ENCODE data around the gene ITK. TPM values are rescaled to one million over a fixed set of nuclear protein-coding genes. Genes with fewer than 3 reads are reported as not detected.
A peak's percentile ranks its signal among the peaks of the same experiment; 100 is the strongest.

The ITK gene
- total RNA-seq, 1 experiment from 2014 or later = not detected

DNA sequence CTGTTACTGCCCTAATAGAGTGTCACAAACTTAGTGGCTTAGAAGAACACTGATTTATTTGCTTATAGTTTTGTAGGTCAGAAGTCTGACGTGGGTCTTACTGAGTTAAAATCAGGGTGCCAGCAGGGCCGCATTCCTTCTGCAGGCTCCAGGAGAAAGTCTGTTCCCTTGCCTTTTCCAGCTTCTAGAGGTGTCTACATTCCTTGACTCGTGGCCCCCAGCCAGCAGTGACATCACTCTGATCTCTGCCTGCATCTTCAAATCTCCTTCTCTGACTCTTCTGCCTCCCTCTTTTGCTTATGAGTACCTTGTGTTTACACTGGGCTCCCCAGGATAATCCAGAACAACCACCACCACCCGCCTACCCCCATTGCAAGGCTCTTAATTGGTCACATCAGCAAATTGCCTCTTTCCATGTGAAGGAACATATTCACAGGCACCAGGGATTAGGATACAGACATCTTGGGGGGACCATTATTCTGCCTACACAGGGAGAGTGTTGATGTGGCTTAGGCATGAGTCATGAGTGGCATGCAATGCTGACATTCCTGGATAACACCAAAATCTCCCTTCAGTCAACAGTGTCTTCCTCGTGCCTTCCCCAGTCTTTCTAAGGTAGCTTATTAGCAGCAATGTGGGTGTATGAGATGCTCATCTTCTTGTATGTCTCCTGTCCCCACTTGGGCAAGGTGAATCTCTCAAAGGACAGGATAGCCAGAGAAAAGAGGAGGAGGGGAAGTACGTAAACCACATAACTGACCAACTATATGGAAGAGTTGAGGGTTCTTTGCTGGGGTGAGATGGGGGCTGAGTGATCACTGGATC, 109.7 kb downstream of the ITK start:
- peaks cover 40% of the 10 kb centered on the region for H3K4me1 Mint-ChIP-seq (ENCODE audit: low read depth, unreplicated experiment)
- H3K9me3 ChIP-seq = no peaks in the 10 kb centered on the region
- no peaks in the 10 kb centered on the region for H3K36me3 Mint-ChIP-seq (ENCODE audit: insufficient read depth, unreplicated experiment)
- no peak overlapping the region for H3K4me3 ChIP-seq (ENCODE audit: low read depth, low read length)
- no peaks in the 10 kb centered on the region for H3K27me3 ChIP-seq (replicated peaks; ENCODE audit: control insufficient read depth, insufficient read depth, low read length)
- H3K9me3 Mint-ChIP-seq (ENCODE audit: unreplicated experiment) = no peaks in the 10 kb centered on the region
- H3K27me3 Mint-ChIP-seq (ENCODE audit: insufficient read depth, unreplicated experiment) = no peaks in the 10 kb centered on the region
- H3K4me1 ChIP-seq = peaks cover 37% of the 10 kb centered on the region
- BruUV-seq (replicated peaks) = no TSS peak
- H3K36me3 ChIP-seq (ENCODE audit: control insufficient read depth, insufficient read depth, low read length) = no peaks in the 10 kb centered on the region
- no peak overlapping the region for H3K4me3 Mint-ChIP-seq (ENCODE audit: unreplicated experiment)
- TF ChIP-seq, protein P1, sequence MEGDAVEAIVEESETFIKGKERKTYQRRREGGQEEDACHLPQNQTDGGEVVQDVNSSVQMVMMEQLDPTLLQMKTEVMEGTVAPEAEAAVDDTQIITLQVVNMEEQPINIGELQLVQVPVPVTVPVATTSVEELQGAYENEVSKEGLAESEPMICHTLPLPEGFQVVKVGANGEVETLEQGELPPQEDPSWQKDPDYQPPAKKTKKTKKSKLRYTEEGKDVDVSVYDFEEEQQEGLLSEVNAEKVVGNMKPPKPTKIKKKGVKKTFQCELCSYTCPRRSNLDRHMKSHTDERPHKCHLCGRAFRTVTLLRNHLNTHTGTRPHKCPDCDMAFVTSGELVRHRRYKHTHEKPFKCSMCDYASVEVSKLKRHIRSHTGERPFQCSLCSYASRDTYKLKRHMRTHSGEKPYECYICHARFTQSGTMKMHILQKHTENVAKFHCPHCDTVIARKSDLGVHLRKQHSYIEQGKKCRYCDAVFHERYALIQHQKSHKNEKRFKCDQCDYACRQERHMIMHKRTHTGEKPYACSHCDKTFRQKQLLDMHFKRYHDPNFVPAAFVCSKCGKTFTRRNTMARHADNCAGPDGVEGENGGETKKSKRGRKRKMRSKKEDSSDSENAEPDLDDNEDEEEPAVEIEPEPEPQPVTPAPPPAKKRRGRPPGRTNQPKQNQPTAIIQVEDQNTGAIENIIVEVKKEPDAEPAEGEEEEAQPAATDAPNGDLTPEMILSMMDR (IDR thresholded peaks at IDR 0.05; ENCODE audit: insufficient read depth in 1 of 2, low read depth in 1 of 2, low read length in 1 of 2, severe bottlenecking in 1 of 2, unreplicated experiment in 1 of 2) = no peak
- intact Hi-C loops (cut with micrococcal nuclease; ENCODE audit: unreplicated experiment) = loop anchor here (2.0 kb wide), 1 partner anchor 38 kb away; no protein-coding TSS in a partner anchor
- DNase-seq = no peak
- ChIA-PET POLR2A (no interaction called here), CTCF (no interaction called here)
- peak overlapping the region; percentile 77 for H3K27ac Mint-ChIP-seq (ENCODE audit: unreplicated experiment)

DNA sequence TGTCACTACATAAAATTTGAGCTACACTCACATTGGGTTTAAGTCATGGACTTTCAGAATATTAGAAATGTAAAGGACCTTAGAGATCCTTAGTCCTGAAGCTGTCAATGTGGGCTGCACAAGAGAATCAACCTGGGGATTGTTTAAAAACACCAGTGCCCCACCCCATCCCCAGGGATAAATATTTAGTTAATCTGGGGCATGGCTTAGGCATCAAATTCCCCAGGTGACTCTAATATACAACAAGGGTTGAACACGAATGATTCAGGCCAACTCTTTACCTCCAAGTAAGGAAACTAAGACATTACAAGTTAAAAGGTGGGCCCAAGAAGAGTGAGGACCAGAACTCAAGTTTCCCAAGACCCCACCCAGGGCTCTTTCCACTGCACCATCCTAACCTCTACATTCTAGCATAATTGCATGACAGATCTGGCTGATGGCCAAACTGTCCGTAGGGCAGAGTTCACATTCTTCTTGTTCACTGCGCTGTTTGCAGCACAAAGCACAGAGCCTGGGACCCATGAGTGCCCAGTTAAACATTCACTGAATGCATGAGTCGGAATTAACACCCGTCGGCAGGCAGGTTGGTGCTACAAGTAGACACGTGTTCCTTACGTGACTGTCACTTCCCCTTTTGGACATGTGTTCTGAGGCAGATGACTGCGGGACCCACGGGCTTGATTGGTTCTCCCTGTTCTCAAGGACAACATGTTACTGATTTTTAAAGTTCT, 110.5 kb downstream of the ITK start:
- no TSS peak for BruUV-seq (replicated peaks)
- no peaks in the 10 kb centered on the region for H3K9me3 Mint-ChIP-seq (ENCODE audit: unreplicated experiment)
- TF ChIP-seq, protein P1 (IDR thresholded peaks at IDR 0.05; ENCODE audit: insufficient read depth in 1 of 2, low read depth in 1 of 2, low read length in 1 of 2, severe bottlenecking in 1 of 2, unreplicated experiment in 1 of 2) = no peak
- Histone ChIP-seq H3K9me3 (no peaks in the 10 kb centered on the region), H3K4me3 (ENCODE audit: low read depth, low read length) (no peak overlapping the region), H3K27me3 (replicated peaks; ENCODE audit: control insufficient read depth, insufficient read depth, low read length) (no peaks in the 10 kb centered on the region), H3K4me1 (peaks cover 37% of the 10 kb centered on the region), H3K36me3 (ENCODE audit: control insufficient read depth, insufficient read depth, low read length) (no peaks in the 10 kb centered on the region)
- no peaks in the 10 kb centered on the region for H3K36me3 Mint-ChIP-seq (ENCODE audit: insufficient read depth, unreplicated experiment)
- DNase-seq = peak; percentile 79 to 92
- peak overlapping the region; percentile 49 for H3K4me3 Mint-ChIP-seq (ENCODE audit: unreplicated experiment)
- H3K27me3 Mint-ChIP-seq (ENCODE audit: insufficient read depth, unreplicated experiment) = no peaks in the 10 kb centered on the region
- CTCF ChIA-PET = no interaction called here
- intact Hi-C loops (cut with micrococcal nuclease; ENCODE audit: unreplicated experiment) = loop anchor here (1.0 to 2.0 kb wide), 3 partner anchors 21 to 38 kb away; no protein-coding TSS in a partner anchor
- POLR2A ChIA-PET = no interaction called here
- H3K4me1 Mint-ChIP-seq (ENCODE audit: low read depth, unreplicated experiment) = peaks cover 40% of the 10 kb centered on the region
- peak overlapping the region; percentile 77 for H3K27ac Mint-ChIP-seq (ENCODE audit: unreplicated experiment)

DNA sequence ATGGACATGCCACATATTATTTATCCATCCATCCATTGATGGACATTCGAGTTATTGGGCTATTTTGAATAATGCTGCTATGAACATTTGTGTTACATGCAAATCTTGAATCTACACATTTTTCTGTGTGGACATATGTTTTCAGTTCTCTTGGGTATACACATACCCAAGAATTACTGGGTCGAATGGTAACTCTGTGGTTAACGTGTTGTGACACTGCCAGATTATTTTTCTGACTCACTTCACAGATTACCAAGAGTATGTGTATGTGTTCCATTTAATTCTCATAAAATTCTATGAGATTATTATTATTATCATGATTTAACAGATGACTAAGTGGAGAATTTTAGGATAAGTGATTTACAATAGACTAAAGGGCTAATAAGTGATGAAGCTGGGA, 112.0 kb downstream of the ITK start:
- ChIA-PET POLR2A (no interaction called here), CTCF (no interaction called here)
- H3K4me3 ChIP-seq (ENCODE audit: low read depth, low read length) = no peak overlapping the region
- no peaks in the 10 kb centered on the region for H3K36me3 ChIP-seq (ENCODE audit: control insufficient read depth, insufficient read depth, low read length)
- H3K9me3 ChIP-seq = no peaks in the 10 kb centered on the region
- no peak overlapping the region for H3K27ac Mint-ChIP-seq (ENCODE audit: unreplicated experiment)
- H3K4me1 Mint-ChIP-seq (ENCODE audit: low read depth, unreplicated experiment) = peaks cover 40% of the 10 kb centered on the region
- H3K4me3 Mint-ChIP-seq (ENCODE audit: unreplicated experiment) = no peak overlapping the region
- intact Hi-C loops (cut with micrococcal nuclease; ENCODE audit: unreplicated experiment) = no loop called here
- DNase-seq = no peak
- H3K27me3 ChIP-seq (replicated peaks; ENCODE audit: control insufficient read depth, insufficient read depth, low read length) = no peaks in the 10 kb centered on the region
- no TSS peak for BruUV-seq (replicated peaks)
- H3K9me3 Mint-ChIP-seq (ENCODE audit: unreplicated experiment) = no peaks in the 10 kb centered on the region
- H3K27me3 Mint-ChIP-seq (ENCODE audit: insufficient read depth, unreplicated experiment) = no peaks in the 10 kb centered on the region
- H3K4me1 ChIP-seq = peaks cover 37% of the 10 kb centered on the region
- TF ChIP-seq, protein P1 (IDR thresholded peaks at IDR 0.05; ENCODE audit: insufficient read depth in 1 of 2, low read depth in 1 of 2, low read length in 1 of 2, severe bottlenecking in 1 of 2, unreplicated experiment in 1 of 2) = no peak
- H3K36me3 Mint-ChIP-seq (ENCODE audit: insufficient read depth, unreplicated experiment) = no peaks in the 10 kb centered on the region
